Urinary bladder (tissue), 4 donors: ENCODE data around the gene LRRC41. TPM values are rescaled to one million over a fixed set of nuclear protein-coding genes. Genes with fewer than 3 reads are reported as not detected.
"Not testable (repeated sequence)": the region's sequence is repeated elsewhere in the genome, so short reads cannot be mapped to it uniquely, and the experiment has no call there.

ENCODE experiments used
- DNase-seq: peaks from one replicate; pipeline ENCODE4 v3.0.0-alpha.2; 2015; ENCODE audit errors: extremely low spot score
- H3K27ac ChIP-seq: one replicate; pipeline ENCODE4 v1.5.1; 2013; ENCODE audit warnings: low read depth, mild to moderate bottlenecking, moderate library complexity
- H3K36me3 ChIP-seq: one replicate; pipeline ENCODE4 v1.6.1; 2013; ENCODE audit warnings: mild to moderate bottlenecking, moderate library complexity; ENCODE audit not compliant: insufficient read depth
- H3K4me1 ChIP-seq: one replicate; pipeline ENCODE4 v1.6.1; 2013; ENCODE audit warnings: mild to moderate bottlenecking, moderate library complexity; ENCODE audit not compliant: insufficient read depth
- H3K4me3 ChIP-seq: one replicate; pipeline ENCODE4 v1.5.1; 2013; ENCODE audit warnings: low read depth, low read length
- WGBS: extraction: QIAGEN DNeasy Blood & Tissue Kit; methylation state at CpG from one replicate; pipeline ENCODE4 v1.1.7; 2013; 5-methylcytosine and 5-hydroxymethylcytosine counted together
- polyA plus RNA-seq: library from polyadenylated mRNA; stranded (reverse); fragments of 200-250 nt; gene quantifications from one replicate; pipeline ENCODE4 v1.2.3, GENCODE V29; 2013
- total RNA-seq: library from RNA; depleted of rRNA; stranded (reverse); fragments of >200 nt; gene quantifications from one replicate; pipeline ENCODE4 v1.2.3, GENCODE V29; 2014
- donor health status: healthy with polysubstance abuse.
- donor health status: healthy.

Gene LRRC41, protein sequence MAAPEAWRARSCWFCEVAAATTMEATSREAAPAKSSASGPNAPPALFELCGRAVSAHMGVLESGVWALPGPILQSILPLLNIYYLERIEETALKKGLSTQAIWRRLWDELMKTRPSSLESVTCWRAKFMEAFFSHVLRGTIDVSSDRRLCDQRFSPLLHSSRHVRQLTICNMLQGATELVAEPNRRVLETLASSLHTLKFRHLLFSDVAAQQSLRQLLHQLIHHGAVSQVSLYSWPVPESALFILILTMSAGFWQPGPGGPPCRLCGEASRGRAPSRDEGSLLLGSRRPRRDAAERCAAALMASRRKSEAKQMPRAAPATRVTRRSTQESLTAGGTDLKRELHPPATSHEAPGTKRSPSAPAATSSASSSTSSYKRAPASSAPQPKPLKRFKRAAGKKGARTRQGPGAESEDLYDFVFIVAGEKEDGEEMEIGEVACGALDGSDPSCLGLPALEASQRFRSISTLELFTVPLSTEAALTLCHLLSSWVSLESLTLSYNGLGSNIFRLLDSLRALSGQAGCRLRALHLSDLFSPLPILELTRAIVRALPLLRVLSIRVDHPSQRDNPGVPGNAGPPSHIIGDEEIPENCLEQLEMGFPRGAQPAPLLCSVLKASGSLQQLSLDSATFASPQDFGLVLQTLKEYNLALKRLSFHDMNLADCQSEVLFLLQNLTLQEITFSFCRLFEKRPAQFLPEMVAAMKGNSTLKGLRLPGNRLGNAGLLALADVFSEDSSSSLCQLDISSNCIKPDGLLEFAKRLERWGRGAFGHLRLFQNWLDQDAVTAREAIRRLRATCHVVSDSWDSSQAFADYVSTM
- total RNA-seq, result 60.3 TPM
- polyA plus RNA-seq, result 57.6 TPM

DNA sequence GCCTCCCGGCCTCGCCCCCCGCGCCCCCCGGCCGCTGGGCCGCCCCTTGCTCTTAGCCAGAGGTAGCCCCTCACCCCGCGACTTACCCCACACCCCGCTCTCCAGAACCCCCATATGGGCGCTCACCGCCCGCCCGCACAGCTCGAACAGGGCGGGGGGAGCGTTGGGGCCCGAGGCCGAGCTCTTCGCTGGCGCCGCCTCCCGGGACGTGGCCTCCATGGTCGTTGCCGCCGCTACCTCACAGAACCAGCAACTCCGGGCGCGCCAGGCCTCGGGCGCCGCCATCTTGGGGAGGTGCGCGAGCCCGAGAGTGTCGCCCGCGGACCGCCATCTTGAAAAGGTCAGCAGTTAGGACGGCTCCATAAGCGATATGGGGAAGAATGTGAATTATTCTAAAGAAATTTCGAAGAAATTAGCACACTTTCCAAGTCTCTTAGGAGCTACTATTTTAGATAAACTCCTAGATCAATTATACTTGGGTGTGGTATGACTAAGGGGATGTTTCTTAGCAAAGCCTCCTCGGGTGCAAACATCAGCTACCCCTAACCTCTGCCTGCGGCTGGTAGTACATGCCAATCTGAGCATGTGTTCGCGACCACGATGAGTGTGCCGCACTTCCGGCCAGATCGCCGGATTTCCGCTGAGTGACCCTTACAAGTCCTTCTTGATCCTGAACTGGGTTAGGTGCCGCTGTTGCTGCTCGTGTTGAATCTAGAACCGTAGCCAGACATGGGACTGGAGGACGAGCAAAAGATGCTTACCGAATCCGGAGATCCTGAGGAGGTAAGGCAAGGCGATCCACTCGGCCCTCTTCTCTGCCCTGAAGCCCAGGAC is at the start of gene LRRC41, which contains the start of gene UQCRH:
Gene LRRC41, minus strand, starts transcription at position 579 of the 834 bp plus-strand sequence. Its CDS starts 294 bp downstream, at position 285.
Gene UQCRH, plus strand, starts transcription at position 661 of the 834 bp plus-strand sequence. Its CDS starts 69 bp downstream, at position 730.
- Histone ChIP-seq H3K36me3 (no peaks in the 10 kb centered on the region), H3K4me3 (peak within 1 kb of the TSS; percentile 94), H3K27ac (peak within 1 kb of the TSS; percentile 98), H3K4me1 (peaks cover 3% of the 10 kb centered on the region)
- under 1% methylated on average over 61 of the region's 61 CpGs for WGBS
- DNase-seq, result peak; percentile 88

DNA sequence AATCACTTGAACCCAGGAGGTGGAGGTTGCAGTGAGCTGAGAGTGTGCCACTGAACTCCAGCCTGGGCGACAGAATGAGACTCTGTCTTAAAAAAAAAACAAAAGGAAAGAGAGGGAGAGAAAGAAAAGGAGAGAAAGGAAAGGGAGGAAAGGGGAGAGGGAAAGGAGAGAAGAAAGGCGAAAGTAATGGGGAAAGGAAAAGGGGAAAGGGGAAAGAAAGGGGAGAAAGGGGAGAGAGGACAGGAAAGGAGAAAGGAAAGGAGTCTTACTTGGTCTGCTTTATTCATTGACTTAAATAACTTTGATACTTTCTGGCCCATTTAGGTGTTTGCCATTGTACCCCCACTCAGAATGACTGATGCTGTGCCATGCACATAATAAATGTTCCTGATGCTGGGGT is 48.9 kb upstream of the LRRC41 start:
- 83% methylated on average over 2 of the region's 2 CpGs for WGBS
- H3K36me3 ChIP-seq, result peaks cover 7% of the 10 kb centered on the region
- no peak for DNase-seq

DNA sequence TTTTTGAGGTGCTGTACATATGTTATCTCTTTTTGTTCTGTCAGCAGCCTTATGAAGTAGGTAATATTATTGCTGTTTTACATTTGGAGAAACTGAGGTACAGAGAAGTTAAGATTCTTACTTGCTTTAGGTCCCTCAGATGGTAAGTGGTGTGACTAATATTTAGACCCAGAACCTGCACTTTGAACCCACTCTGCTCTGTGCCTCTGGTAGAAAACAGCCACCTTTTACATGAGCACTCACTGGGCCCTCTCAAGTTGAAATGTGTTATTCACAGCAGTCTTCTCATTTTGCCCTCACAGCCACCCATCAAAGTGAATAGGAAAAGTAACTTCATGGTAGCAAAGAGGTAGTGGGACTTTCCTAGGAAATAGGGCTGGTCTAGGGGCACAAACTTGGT is 41.9 kb upstream of the LRRC41 start:
- Histone ChIP-seq H3K36me3 (peaks cover 1% of the 10 kb centered on the region), H3K4me3 (no peak overlapping the region), H3K4me1 (no peaks in the 10 kb centered on the region), H3K27ac (no peak overlapping the region)
- DNase-seq, result no peak

More for the DNA sequence above, 48.9 kb upstream of the LRRC41 start:
- no peaks in the 10 kb centered on the region for H3K4me1 ChIP-seq
- H3K27ac ChIP-seq, result no peak overlapping the region
- H3K4me3 ChIP-seq, result no peak overlapping the region

DNA sequence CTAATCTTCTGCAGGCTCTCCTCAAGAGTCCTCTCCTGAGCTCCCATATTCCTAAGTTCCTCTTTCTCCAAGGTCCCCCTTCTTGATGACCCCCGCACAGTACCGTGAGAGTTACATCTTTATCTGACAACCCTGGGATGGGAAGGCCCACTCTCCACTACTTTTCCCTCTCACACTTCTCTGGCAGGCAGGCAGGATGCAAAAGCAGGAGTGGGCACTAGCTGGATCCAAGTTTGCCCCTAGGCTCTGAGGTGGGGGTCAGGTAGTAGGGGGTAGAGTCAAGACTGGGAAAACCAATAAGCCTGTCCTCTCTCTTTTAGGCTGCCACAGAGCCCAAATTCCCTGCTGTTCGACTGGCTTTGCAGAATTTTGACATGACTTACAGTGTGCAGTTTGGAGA is 41.1 kb upstream of the LRRC41 start:
- peaks cover 1% of the 10 kb centered on the region for H3K36me3 ChIP-seq
- H3K4me1 ChIP-seq, result no peaks in the 10 kb centered on the region
- WGBS, result 87% methylated on average over 3 of the region's 3 CpGs

DNA sequence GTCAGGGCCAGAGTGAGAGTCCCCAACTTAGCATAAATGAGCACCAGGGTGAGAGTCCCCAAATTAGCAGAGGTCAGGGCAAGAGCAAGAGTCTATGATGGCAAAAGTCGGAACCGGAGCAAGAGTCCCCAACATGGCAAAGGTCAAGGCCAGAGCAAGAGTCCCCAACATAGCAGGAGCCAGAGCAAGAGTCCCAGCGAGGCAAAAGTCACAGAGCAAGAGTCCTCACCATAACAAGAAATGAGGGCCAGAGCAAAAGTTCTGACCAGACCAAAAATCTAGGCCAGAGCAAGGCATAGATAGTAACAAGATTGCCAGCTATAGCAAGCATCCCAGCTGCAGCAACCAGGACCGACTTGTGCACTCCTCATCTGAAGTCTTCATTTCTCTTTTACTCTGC is 40.3 kb upstream of the LRRC41 start:
- peaks cover 1% of the 10 kb centered on the region for H3K36me3 ChIP-seq
- no peak overlapping the region for H3K27ac ChIP-seq
- H3K4me3 ChIP-seq, result no peak overlapping the region
- no peaks in the 10 kb centered on the region for H3K4me1 ChIP-seq
- 91% methylated on average over 4 of the region's 4 CpGs for WGBS
- DNase-seq, result no peak

More for the DNA sequence above, 41.1 kb upstream of the LRRC41 start:
- Histone ChIP-seq H3K27ac (no peak overlapping the region), H3K4me3 (no peak overlapping the region)
- no peak for DNase-seq

DNA sequence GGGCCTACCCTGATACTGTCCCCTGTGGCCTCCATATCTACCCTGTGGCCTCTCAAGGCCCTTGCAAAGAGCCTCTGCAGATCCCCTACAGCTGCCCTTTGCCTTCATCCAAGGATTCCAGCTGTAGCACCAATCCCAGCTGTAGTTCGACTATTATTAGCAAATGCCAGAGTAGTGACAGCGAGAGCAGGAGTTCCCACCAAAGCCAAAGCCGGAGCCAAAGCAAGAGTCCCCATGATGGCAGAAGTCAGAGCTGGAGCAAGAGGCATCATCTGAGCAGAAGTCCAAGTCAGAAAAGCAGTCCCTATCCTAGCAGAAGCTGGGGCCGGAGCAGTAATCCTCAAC is 39.9 kb upstream of the LRRC41 start:
- Histone ChIP-seq H3K36me3 (peaks cover 1% of the 10 kb centered on the region), H3K27ac (no peak overlapping the region), H3K4me3 (no peak overlapping the region), H3K4me1 (no peaks in the 10 kb centered on the region)
- 85% methylated on average over 4 of the region's 4 CpGs for WGBS
- DNase-seq, result no peak

DNA sequence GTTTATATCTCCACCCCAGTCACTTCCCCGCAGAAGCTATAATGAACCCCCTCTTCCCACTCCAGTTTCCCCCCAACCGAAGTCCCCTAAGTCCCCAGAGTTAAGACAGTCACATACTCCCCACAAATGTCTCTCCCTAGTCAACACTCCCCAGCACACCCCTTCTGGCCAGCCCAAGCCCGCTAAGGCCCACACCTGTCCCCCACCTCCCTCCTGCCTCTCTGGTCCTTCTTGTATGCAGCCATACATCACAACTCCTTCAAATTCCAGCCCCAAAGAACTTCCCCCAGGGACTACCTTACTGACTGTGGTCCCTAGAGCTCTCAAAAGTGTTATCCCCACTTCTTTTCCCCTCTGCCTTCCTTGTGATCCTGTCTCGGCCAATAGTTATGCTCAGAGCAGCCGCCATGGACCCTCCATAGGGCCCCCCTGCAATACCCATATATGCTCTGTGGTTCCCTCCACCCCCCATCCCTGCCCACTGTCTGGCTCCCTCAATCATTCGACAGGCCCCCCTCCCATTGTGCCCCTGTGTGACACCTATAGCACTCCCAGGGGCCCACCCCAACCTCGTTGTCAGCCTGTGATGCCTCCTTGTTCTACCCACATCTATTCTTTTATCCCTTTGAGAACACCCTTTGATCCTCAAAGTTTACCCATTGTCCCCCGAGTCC is 39.4 kb upstream of the LRRC41 start:
- WGBS, result 78% methylated on average over 8 of the region's 8 CpGs
- DNase-seq, result no peak
- Histone ChIP-seq H3K36me3 (peaks cover 1% of the 10 kb centered on the region), H3K27ac (no peak overlapping the region), H3K4me1 (no peaks in the 10 kb centered on the region), H3K4me3 (no peak overlapping the region)

DNA sequence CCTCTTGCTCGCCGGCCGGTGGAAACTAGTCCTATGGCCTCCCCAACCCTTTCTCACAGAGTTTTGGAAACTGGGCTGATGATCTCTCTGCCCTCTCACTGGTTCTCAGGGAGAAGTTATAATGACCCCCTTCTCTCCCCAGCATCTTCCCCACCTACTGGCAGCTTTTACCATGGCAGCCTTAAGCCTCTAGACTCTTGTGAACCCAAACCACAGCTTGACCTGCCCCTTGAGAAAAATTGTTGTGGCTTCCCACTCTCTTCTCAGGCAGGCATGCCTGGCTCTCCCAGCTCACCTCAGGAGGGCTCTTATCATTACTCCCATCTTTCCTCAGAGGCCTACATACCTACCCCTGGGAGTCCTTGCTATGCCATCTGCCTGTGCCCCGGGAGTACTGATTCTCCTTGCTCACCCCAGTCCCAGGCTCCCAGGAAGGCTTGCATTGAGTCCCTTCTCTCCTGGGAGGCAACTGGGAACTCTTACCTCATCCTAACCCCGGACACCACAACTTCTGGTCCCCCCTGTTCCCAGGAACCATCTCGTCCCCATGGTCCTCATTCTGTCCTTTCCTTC is 38.8 kb upstream of the LRRC41 start:
- Histone ChIP-seq H3K36me3 (peaks cover 1% of the 10 kb centered on the region), H3K27ac (no peak overlapping the region), H3K4me1 (no peaks in the 10 kb centered on the region), H3K4me3 (no peak overlapping the region)
- DNase-seq, result no peak
- WGBS, result 90% methylated on average over 6 of the region's 6 CpGs

DNA sequence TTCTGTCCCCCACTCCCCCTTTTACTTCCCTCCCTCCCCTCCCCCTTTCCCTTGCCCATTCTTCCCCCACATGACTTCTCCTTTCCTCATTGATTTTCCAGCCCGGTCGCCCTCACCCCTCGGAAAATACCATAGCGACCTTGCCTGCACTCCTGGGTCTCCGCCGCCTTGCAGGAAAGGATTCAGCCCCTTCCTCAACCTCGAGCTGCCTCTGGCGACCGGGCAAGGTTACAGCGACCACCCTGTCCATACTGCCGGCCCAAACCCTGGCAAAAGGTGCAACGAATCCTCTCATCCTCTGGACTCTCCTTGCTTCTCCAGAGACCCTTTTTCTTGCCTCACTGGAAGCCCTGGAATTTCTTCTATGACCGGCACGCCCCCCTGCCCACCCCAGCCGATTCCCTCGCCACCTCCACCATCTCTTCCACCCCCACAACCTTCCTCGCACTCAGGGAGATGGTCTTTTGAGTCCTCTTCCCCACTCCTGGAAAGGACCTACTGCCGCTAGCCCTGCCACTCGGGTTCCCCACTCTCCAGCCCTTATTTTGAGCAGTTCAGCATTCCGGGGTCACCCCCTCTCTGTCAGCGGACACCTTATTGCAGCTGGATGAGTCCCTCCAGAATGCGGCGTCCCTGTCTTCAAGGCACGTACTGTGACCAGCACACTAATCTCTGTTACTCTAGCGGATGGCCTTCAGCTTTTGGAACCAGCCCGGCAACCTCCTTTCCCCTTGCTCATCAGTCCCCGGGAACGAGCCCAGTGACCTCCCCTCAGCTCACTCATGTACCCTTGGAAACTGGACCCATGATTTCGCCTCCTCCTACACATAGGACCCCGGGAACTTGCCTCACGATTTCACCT is 38.0 kb upstream of the LRRC41 start:
- WGBS, result 54% methylated on average over 31 of the region's 31 CpGs
- no peak for DNase-seq
- H3K27ac ChIP-seq, result peak overlapping the region; percentile 91
- H3K4me1 ChIP-seq, result no peaks in the 10 kb centered on the region
- H3K4me3 ChIP-seq, result peak overlapping the region; percentile 55
- peaks cover 1% of the 10 kb centered on the region for H3K36me3 ChIP-seq

DNA sequence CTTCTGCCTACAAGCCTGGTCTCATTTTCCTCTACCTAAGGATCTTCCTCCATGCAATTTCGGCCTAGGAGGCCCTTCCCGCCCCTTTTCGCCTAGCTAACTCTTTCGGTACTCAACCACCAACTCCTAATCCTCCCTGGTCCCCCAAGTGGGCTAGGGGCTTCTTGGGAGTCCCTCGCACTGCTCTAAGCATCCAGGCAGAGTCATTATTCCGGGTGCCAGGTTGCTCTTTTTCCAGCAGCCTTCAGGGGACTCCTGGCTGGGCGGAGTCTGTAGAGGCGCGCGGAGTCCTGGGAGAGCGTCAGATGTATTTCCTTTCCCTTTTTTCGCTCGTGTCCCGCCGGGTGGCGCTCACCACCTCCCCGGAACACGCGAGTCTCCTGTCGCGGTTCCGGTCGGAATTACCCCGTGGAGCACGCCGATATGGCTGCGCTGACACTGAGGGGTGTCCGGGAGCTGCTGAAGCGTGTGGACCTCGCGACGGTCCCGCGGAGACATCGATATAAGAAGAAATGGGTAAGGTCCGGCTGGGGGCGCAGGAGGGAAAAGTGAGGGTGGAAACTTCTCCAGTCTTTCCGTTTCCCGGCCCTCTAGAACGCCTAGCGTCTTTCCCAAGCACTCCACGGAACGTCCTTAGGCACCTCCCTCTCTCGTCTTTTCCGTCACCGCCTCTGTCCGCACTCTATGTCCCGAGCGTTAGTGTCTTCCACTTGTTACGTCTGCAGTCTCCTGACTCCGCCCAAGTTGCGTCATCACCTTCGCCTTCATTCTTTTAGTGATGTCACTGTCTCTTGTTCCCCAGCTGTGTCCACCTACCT is 37.2 kb upstream of the LRRC41 start, which contains the start of gene NSUN4:
Gene NSUN4, plus strand, starts transcription at position 404 of the 818 bp plus-strand sequence. Its CDS starts 20 bp downstream, at position 424.
- H3K4me3 ChIP-seq, result peak within 1 kb of the TSS; percentile 55
- peak within 1 kb of the TSS; percentile 91 for H3K27ac ChIP-seq
- under 1% methylated on average over 53 of the region's 53 CpGs for WGBS
- no peaks in the 10 kb centered on the region for H3K4me1 ChIP-seq
- peak; percentile 93 for DNase-seq
- peaks cover 1% of the 10 kb centered on the region for H3K36me3 ChIP-seq

DNA sequence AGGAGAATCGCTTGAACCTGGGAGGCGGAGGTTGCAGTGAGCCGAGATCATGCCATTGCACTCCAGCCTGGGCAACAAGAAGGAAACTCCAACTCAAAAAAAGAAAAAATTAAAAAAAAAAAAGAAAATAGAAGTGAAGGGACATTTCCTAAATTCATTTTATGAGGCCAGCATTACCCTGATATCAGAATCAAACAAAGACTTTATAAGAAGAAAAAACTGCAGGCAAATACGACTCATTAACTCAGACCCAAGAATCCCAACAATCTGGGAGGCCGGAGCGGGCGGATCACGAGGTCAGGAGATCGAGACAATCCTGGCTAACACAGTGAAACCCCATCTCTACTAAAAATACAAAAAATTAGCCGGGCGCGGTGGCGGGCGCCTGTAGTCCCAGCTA is 34.0 kb upstream of the LRRC41 start:
- 95% methylated on average over 9 of the region's 14 CpGs for WGBS
- not testable (repeated sequence) for H3K4me1 ChIP-seq, DNase-seq, H3K36me3 ChIP-seq, H3K4me3 ChIP-seq, H3K27ac ChIP-seq
